Testis (tissue), 3 donors: ENCODE data around the gene SLC29A3. TPM values are rescaled to one million over a fixed set of nuclear protein-coding genes. Genes with fewer than 3 reads are reported as not detected.

Source experiments
- DNase-seq: peaks from one replicate; pipeline ENCODE4 v3.0.0-alpha.2; 2019
- H3K27ac ChIP-seq, 2 donors: fragments of 200-600 bp; sonication (generic); one replicate each; pipeline ENCODE4 v1.5.1; 2019
- H3K27me3 ChIP-seq: fragments of 200-600 bp; sonication (generic); one replicate; pipeline ENCODE4 v1.5.1; 2019
- H3K36me3 ChIP-seq: fragments of 200-600 bp; sonication (generic); one replicate; pipeline ENCODE4 v1.5.1; 2017; ENCODE audit warnings: low read depth; ENCODE audit errors: missing control alignments
- H3K4me1 ChIP-seq: fragments of 200-600 bp; sonication (generic); one replicate; pipeline ENCODE4 v1.5.1; 2019
- H3K4me3 ChIP-seq, 2 donors: fragments of 200-600 bp; sonication (generic); one replicate each; pipeline ENCODE4 v1.5.1; 2017 to 2019
- H3K9me3 ChIP-seq: fragments of 200-600 bp; sonication (generic); one replicate; pipeline ENCODE4 v1.5.1; 2017
- CTCF ChIP-seq, 3 experiments: fragments of 450-650 bp in 2 of 3; fragments of 200-600 bp in 1 of 3; sonication (generic) in 1 of 3; IDR thresholded peaks; one replicate each; pipeline ENCODE4 v1.5.1; 2016 to 2019; ENCODE audit warnings: antibody characterized with exemption in 3 of 3, mild to moderate bottlenecking in 2 of 3, moderate library complexity in 1 of 3
- POLR2A ChIP-seq: fragments of 450-650 bp; IDR thresholded peaks from one replicate; pipeline ENCODE4 v1.6.1; 2017; ENCODE audit warnings: antibody characterized with exemption, mild to moderate bottlenecking, moderate library complexity
- WGBS, 2 donors: methylation state at CpG; one replicate each; pipeline ENCODE4 v1.1.5; 2018; 5-methylcytosine and 5-hydroxymethylcytosine counted together
- intact Hi-C: fragments of 100-400 bp; cut with DNase I; formaldehyde crosslinking; loops from one replicate; pipeline ENCODE4 v1.15.1; 2023; ENCODE audit warnings: low total_unique reads
- polyA plus RNA-seq: library from polyadenylated mRNA; stranded (reverse); fragments of 350-450 nt; fragmentation: Illumina TruSeq; extraction: RNeasy Lipid Tissue Mini Kit (QIAGEN cat#74804); gene quantifications from one replicate; pipeline ENCODE4 v1.2.3, GENCODE V29; 2014; ENCODE audit warnings: low read depth, low replicate concordance; ENCODE audit not compliant: insufficient read depth
- total RNA-seq, 2 donors: library from RNA; depleted of rRNA; stranded (reverse); fragments of >200 nt; gene quantifications; one replicate each; pipeline ENCODE4 v1.2.3, GENCODE V29; 2016

SLC29A3 gene
- total and polyA plus RNA-seq, 3 donors from 2014 or later: 10.7 to 14.0 (median 12.7) TPM

- Histone ChIP-seq H3K4me1 (no peaks in the 10 kb centered on the region), H3K4me3 (no peak overlapping the region), H3K36me3 (no peaks in the 10 kb centered on the region), H3K9me3 (no peaks in the 10 kb centered on the region), H3K27ac (no peak overlapping the region), H3K27me3 (no peaks in the 10 kb centered on the region)
- DNase-seq: no peak
- TF ChIP-seq CTCF (IDR thresholded peaks at IDR 0.05) (no peak), POLR2A (no peak)
- 87% methylated on average over 19 of the region's 19 CpGs; no CpG with 5 or more reads in 1 of the 2 donors for WGBS, 2 donors
- intact Hi-C loops: loop anchor here (10.0 kb wide), 1 partner anchor 380 kb away; no protein-coding TSS in a partner anchor
Measured at GRCh38 chr10:71284544-71285179, 34.4 kb upstream of the SLC29A3 start.

- DNase-seq: peak; percentile 59
- TF ChIP-seq POLR2A (no peak), CTCF (IDR thresholded peaks at IDR 0.05) (peak; percentile 55 to 67 (median 65))
- WGBS, 2 donors: 65% methylated on average over 11 of the region's 11 CpGs; no CpG with 5 or more reads in 1 of the 2 donors
- intact Hi-C loops: loop anchor here (10.0 kb wide), 1 partner anchor 380 kb away; no protein-coding TSS in a partner anchor
- H3K4me1 ChIP-seq: peaks cover 4% of the 10 kb centered on the region
- H3K4me3 ChIP-seq: no peak overlapping the region
- no peak overlapping the region for H3K27ac ChIP-seq
- H3K9me3 ChIP-seq: no peaks in the 10 kb centered on the region
- H3K36me3 ChIP-seq: no peaks in the 10 kb centered on the region
- no peaks in the 10 kb centered on the region for H3K27me3 ChIP-seq
Measured at GRCh38 chr10:71285180-71285545, 33.9 kb upstream of the SLC29A3 start.

GRCh38 chr10:71285986-71286385 is 33.1 kb upstream of the SLC29A3 start:
- Histone ChIP-seq H3K27ac (no peak overlapping the region), H3K9me3 (no peaks in the 10 kb centered on the region), H3K27me3 (no peaks in the 10 kb centered on the region), H3K4me1 (peaks cover 9% of the 10 kb centered on the region), H3K4me3 (no peak overlapping the region), H3K36me3 (no peaks in the 10 kb centered on the region)
- 86 to 93% methylated on average over 4 of the region's 4 CpGs for WGBS, 2 donors
- DNase-seq: no peak
- TF ChIP-seq CTCF (IDR thresholded peaks at IDR 0.05) (no peak), POLR2A (no peak)
- intact Hi-C loops: loop anchor here (10.0 kb wide), 1 partner anchor 381 kb away; no protein-coding TSS in a partner anchor

GRCh38 chr10:71286521-71287294 is 32.4 kb upstream of the SLC29A3 start:
- intact Hi-C loops: loop anchor here (10.0 kb wide), 1 partner anchor 382 kb away; no protein-coding TSS in a partner anchor
- H3K4me1 ChIP-seq: peaks cover 9% of the 10 kb centered on the region
- no peaks in the 10 kb centered on the region for H3K9me3 ChIP-seq
- TF ChIP-seq CTCF (IDR thresholded peaks at IDR 0.05): no peak
- no peak for TF ChIP-seq POLR2A
- no peaks in the 10 kb centered on the region for H3K36me3 ChIP-seq
- H3K4me3 ChIP-seq: no peak overlapping the region
- 90 to 96% methylated on average over 17 of the region's 17 CpGs for WGBS, 2 donors
- DNase-seq: no peak
- no peaks in the 10 kb centered on the region for H3K27me3 ChIP-seq
- no peak overlapping the region for H3K27ac ChIP-seq
